ENCODE data around the gene CRYGS.

CRYGS gene

GRCh38 chr3:186570096-186570940, 26.1 kb upstream of the CRYGS start, which contains the start of gene DNAJB11:
TSS of gene DNAJB11 (plus strand) at chr3:186570720. CDS start at chr3:186570898, 178 bp downstream.
- no peak for TF ChIP-seq SIN3A (IDR thresholded peaks at IDR 0.05; ENCODE audit: borderline replicate concordance, insufficient read depth, low read length)
- peak; percentile 20 for TF ChIP-seq FOXP2 (optimal IDR thresholded peaks at IDR 0.05; ENCODE audit: borderline replicate concordance, extremely low read depth, extremely low read length, insufficient read depth)
- TF ChIP-seq REST (IDR thresholded peaks at IDR 0.05; ENCODE audit: insufficient read depth in 1 of 2, low read depth in 2 of 2, low read length in 2 of 2): no peak
- TF ChIP-seq TAF1 (IDR thresholded peaks at IDR 0.05; ENCODE audit: borderline replicate concordance, insufficient read depth, low read length): peak; percentile 88
- TF ChIP-seq POLR2AphosphoS5 (IDR thresholded peaks at IDR 0.05; ENCODE audit: low read depth, low read length): peak; percentile 74; the same call in 1 of the 2 replicates

GRCh38 chr3:186569779-186570095, 25.6 kb upstream of the CRYGS start:
- no peak for TF ChIP-seq TAF1 (IDR thresholded peaks at IDR 0.05; ENCODE audit: borderline replicate concordance, insufficient read depth, low read length)
- no peak for TF ChIP-seq REST (IDR thresholded peaks at IDR 0.05; ENCODE audit: insufficient read depth in 1 of 2, low read depth in 2 of 2, low read length in 2 of 2)
- TF ChIP-seq SIN3A (IDR thresholded peaks at IDR 0.05; ENCODE audit: borderline replicate concordance, insufficient read depth, low read length): no peak
- TF ChIP-seq FOXP2 (optimal IDR thresholded peaks at IDR 0.05; ENCODE audit: borderline replicate concordance, extremely low read depth, extremely low read length, insufficient read depth): no peak
- TF ChIP-seq POLR2AphosphoS5 (IDR thresholded peaks at IDR 0.05; ENCODE audit: low read depth, low read length): no peak

- peak; percentile 61; the same call in 1 of the 2 replicates for TF ChIP-seq TAF1 (IDR thresholded peaks at IDR 0.05; ENCODE audit: borderline replicate concordance, insufficient read depth, low read length)
- TF ChIP-seq SIN3A (IDR thresholded peaks at IDR 0.05; ENCODE audit: borderline replicate concordance, insufficient read depth, low read length): no peak
- TF ChIP-seq FOXP2 (optimal IDR thresholded peaks at IDR 0.05; ENCODE audit: borderline replicate concordance, extremely low read depth, extremely low read length, insufficient read depth): peak; percentile 40
- TF ChIP-seq POLR2AphosphoS5 (IDR thresholded peaks at IDR 0.05; ENCODE audit: low read depth, low read length): peak; percentile 77
Measured at GRCh38 chr3:186567072-186567921, 23.1 kb upstream of the CRYGS start, which contains the start of gene TBCCD1. TSS of gene TBCCD1 (minus strand) at chr3:186567339. CDS start at chr3:186564329, 3,010 bp downstream.

- TF ChIP-seq POLR2AphosphoS5 (IDR thresholded peaks at IDR 0.05; ENCODE audit: low read depth, low read length): no peak
- TF ChIP-seq SIN3A (IDR thresholded peaks at IDR 0.05; ENCODE audit: borderline replicate concordance, insufficient read depth, low read length): no peak
- TF ChIP-seq REST (IDR thresholded peaks at IDR 0.05; ENCODE audit: insufficient read depth in 1 of 2, low read depth in 2 of 2, low read length in 2 of 2): no peak
- no peak for TF ChIP-seq TAF1 (IDR thresholded peaks at IDR 0.05; ENCODE audit: borderline replicate concordance, insufficient read depth, low read length)
- TF ChIP-seq FOXP2 (optimal IDR thresholded peaks at IDR 0.05; ENCODE audit: borderline replicate concordance, extremely low read depth, extremely low read length, insufficient read depth): no peak
Measured at GRCh38 chr3:186566772-186567071, 22.5 kb upstream of the CRYGS start.

- TF ChIP-seq POLR2AphosphoS5 (IDR thresholded peaks at IDR 0.05; ENCODE audit: low read depth, low read length) (no peak), TAF1 (IDR thresholded peaks at IDR 0.05; ENCODE audit: borderline replicate concordance, insufficient read depth, low read length) (no peak), REST (IDR thresholded peaks at IDR 0.05; ENCODE audit: insufficient read depth in 1 of 2, low read depth in 2 of 2, low read length in 2 of 2) (no peak), FOXP2 (optimal IDR thresholded peaks at IDR 0.05; ENCODE audit: borderline replicate concordance, extremely low read depth, extremely low read length, insufficient read depth) (no peak), SIN3A (IDR thresholded peaks at IDR 0.05; ENCODE audit: borderline replicate concordance, insufficient read depth, low read length) (no peak)
Measured at GRCh38 chr3:186564586-186564985, 20.4 kb upstream of the CRYGS start.
